HepG2 (cell line): Measurements from ENCODE around the gene SEC16A. TPM values are rescaled to one million over a fixed set of nuclear protein-coding genes. Genes with fewer than 3 reads are reported as not detected.

Source experiments
- FIP1L1 ChIP-seq: fragments of 200-400 bp; formaldehyde crosslinking; IDR thresholded peaks from 2 replicates; pipeline ENCODE4 v1.6.1; 2018; ENCODE audit warnings: low read depth, mild to moderate bottlenecking, low read length, moderate library complexity, borderline replicate concordance; ENCODE audit not compliant: insufficient read depth
- HES4 ChIP-seq: sonication (generic); formaldehyde crosslinking; IDR thresholded peaks from 2 replicates; pipeline ENCODE4 v1.9.0; 2021; ENCODE audit warnings: mild to moderate bottlenecking, missing genetic modification reagents, borderline replicate concordance
- JUND ChIP-seq: sonication (generic); formaldehyde crosslinking; IDR thresholded peaks from 2 replicates; pipeline ENCODE4 v1.8.0; 2022; ENCODE audit warnings: mild to moderate bottlenecking, missing genetic modification reagents
- POLR2G ChIP-seq: fragments of 200-400 bp; formaldehyde crosslinking; IDR thresholded peaks from 2 replicates; pipeline ENCODE4 v1.6.1; 2018; ENCODE audit warnings: mild to moderate bottlenecking, low read depth, low read length, moderate library complexity
- PREB ChIP-seq: sonication (generic); formaldehyde crosslinking; IDR thresholded peaks from 2 replicates; pipeline ENCODE4 v1.4.0; 2020; ENCODE audit warnings: missing genetic modification reagents
- RELA ChIP-seq: sonication (generic); formaldehyde crosslinking; IDR thresholded peaks from 2 replicates; pipeline ENCODE4 v1.4.0; 2020; ENCODE audit warnings: missing genetic modification reagents
- REPIN1 ChIP-seq: sonication (generic); formaldehyde crosslinking; IDR thresholded peaks from 2 replicates; pipeline ENCODE4 v1.8.0; 2022; ENCODE audit warnings: missing genetic modification reagents, low read depth, mild to moderate bottlenecking, borderline replicate concordance
- REST ChIP-seq, 2 experiments: IDR thresholded peaks; 2 replicates each; pipeline ENCODE4 v1.6.1; 2011 to 2012; ENCODE audit warnings: low read length in 2 of 2, borderline replicate concordance in 1 of 2, low read depth in 1 of 2, mild to moderate bottlenecking in 1 of 2, moderate library complexity in 1 of 2
- SMARCC2 ChIP-seq: fragments of 450-650 bp; IDR thresholded peaks from 2 replicates; pipeline ENCODE4 v1.6.1; 2017; ENCODE audit warnings: antibody characterized with exemption, mild to moderate bottlenecking
- TOPORS ChIP-seq: sonication (generic); formaldehyde crosslinking; IDR thresholded peaks from 2 replicates; pipeline ENCODE4 v1.8.0; 2023; ENCODE audit warnings: mild to moderate bottlenecking, missing genetic modification reagents
- ZBTB44 ChIP-seq: sonication (generic); formaldehyde crosslinking; IDR thresholded peaks from 2 replicates; pipeline ENCODE4 v1.4.0; 2020; ENCODE audit warnings: missing genetic modification reagents
- ZBTB7A ChIP-seq: sonication (generic); formaldehyde crosslinking; IDR thresholded peaks from 2 replicates; pipeline ENCODE4 v1.8.0; 2022; ENCODE audit warnings: mild to moderate bottlenecking, missing genetic modification reagents
- ZNF446 ChIP-seq: sonication (generic); formaldehyde crosslinking; IDR thresholded peaks from 2 replicates; pipeline ENCODE4 v1.5.0; 2020; ENCODE audit warnings: mild to moderate bottlenecking, missing genetic modification reagents
- ZNF512 ChIP-seq: sonication (generic); formaldehyde crosslinking; IDR thresholded peaks from 2 replicates; pipeline ENCODE4 v1.4.0; 2020; ENCODE audit warnings: mild to moderate bottlenecking, missing genetic modification reagents
- ZNF513 ChIP-seq: sonication (generic); formaldehyde crosslinking; conservative IDR thresholded peaks from 2 replicates; pipeline ENCODE4 v1.5.0; 2020; ENCODE audit warnings: missing genetic modification reagents
- ZNF790 ChIP-seq: sonication (generic); formaldehyde crosslinking; IDR thresholded peaks from 2 replicates; pipeline ENCODE4 v1.8.0; 2022; ENCODE audit warnings: missing genetic modification reagents, mild to moderate bottlenecking, borderline replicate concordance
- ZNF879 ChIP-seq: sonication (generic); formaldehyde crosslinking; IDR thresholded peaks from 2 replicates; pipeline ENCODE4 v1.8.1; 2023; ENCODE audit warnings: missing genetic modification reagents
- polyA plus RNA-seq, 8 experiments: library from polyadenylated mRNA; depleted of rRNA in 3 of 8; stranded (reverse) in 7 of 8; unstranded in 1 of 8; fragments of >200 nt; fragmentation: Illumina TruSeq in 4 of 8; extraction: Trizol in 4 of 8; gene quantifications; 2 replicates each; pipeline versions ENCODE4 v1.2.1 to v1.2.3, GENCODE V29; 2011 to 2016; ENCODE audit warnings: low read depth in 4 of 8, missing spikeins in 1 of 8, mixed read lengths in 1 of 8; ENCODE audit not compliant: insufficient read depth in 1 of 8
- total RNA-seq, 5 experiments: library from RNA; depleted of rRNA; stranded (reverse); fragments of >200 nt; fragmentation: Illumina TruSeq; extraction: Trizol; gene quantifications; 2 replicates each; pipeline ENCODE4 v1.2.3, GENCODE V29; 2016; ENCODE audit warnings: low read depth in 1 of 5

SEC16A gene
- total and polyA plus RNA-seq, 2 of the 13 experiments (the other 11 are each of a cell fraction or from before 2014, with no cell fraction given): 15.9 to 18.9 TPM

GRCh38 chr9:136400038-136400834 is 82.6 kb downstream of the SEC16A start, which contains the start of gene SNAPC4 (continued):
- TF ChIP-seq POLR2G (peak; percentile 87), HES4 (CRISPR knock-in tag) (peak; percentile 21; the same call in 1 of the 2 replicates), REST (IDR thresholded peaks at IDR 0.05; ENCODE audit: borderline replicate concordance in 1 of 2, low read depth in 1 of 2, low read length in 2 of 2) (peak in 1 of 2 experiments; percentile 57; a peak in 1 of 4 replicates), ZNF446 (CRISPR knock-in tag) (0 out of 2 replicates have a peak, but pooled peaks have one; percentile 41), JUND (CRISPR knock-in tag) (peak; percentile 59; the same call in 1 of the 2 replicates), ZNF513 (CRISPR knock-in tag) (no peak), PREB (CRISPR knock-in tag) (no peak), ZBTB44 (CRISPR knock-in tag) (no peak), FIP1L1 (no peak), TOPORS (CRISPR knock-in tag) (peak; percentile 79; the same call in 1 of the 2 replicates), REPIN1 (CRISPR knock-in tag) (peak; percentile 88), ZNF790 (peak; percentile 73; the same call in 1 of the 2 replicates), ZNF879 (no peak), SMARCC2 (no peak), ZNF512 (CRISPR knock-in tag) (no peak), ZBTB7A (peak; percentile 72), RELA (CRISPR knock-in tag) (no peak)
